ENCODE results near the gene RAE1.
"Not testable (repeated sequence)": the region's sequence is repeated elsewhere in the genome, so short reads cannot be mapped to it uniquely, and the experiment has no call there.

RAE1 gene

DNA sequence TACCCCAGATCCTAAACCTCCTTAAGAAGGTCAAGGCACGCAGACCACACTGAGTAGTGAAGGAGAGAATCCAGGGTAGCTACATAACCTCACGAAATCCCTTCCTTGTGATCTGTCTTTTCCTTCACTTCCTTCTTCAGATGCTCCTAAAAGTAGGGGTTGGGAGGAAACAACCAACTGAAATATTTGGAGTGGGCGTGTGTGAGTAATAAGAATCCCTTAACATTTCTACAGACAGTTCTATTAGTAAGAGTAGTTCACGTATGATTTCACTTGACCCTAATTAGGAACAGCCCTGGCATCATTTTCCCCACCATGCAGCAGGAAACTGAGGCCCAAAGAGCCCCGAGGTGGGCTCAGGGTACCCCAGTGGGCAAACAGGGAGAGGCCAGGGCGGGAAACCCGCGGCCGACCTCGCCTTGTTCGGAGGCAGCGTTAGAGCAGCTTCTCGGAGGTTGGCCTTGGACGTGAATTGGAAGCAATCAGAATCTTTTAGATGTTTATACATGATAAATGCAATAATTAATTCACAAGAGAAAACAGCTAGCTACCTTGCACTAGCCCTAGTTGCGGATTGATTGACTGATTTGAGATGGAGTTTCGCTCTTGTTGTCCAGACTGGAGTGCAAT, 859 bp upstream of the RAE1 start:
- TF ChIP-seq, protein P1, sequence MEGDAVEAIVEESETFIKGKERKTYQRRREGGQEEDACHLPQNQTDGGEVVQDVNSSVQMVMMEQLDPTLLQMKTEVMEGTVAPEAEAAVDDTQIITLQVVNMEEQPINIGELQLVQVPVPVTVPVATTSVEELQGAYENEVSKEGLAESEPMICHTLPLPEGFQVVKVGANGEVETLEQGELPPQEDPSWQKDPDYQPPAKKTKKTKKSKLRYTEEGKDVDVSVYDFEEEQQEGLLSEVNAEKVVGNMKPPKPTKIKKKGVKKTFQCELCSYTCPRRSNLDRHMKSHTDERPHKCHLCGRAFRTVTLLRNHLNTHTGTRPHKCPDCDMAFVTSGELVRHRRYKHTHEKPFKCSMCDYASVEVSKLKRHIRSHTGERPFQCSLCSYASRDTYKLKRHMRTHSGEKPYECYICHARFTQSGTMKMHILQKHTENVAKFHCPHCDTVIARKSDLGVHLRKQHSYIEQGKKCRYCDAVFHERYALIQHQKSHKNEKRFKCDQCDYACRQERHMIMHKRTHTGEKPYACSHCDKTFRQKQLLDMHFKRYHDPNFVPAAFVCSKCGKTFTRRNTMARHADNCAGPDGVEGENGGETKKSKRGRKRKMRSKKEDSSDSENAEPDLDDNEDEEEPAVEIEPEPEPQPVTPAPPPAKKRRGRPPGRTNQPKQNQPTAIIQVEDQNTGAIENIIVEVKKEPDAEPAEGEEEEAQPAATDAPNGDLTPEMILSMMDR (IDR thresholded peaks at IDR 0.05; ENCODE audit: control insufficient read depth, insufficient read depth, low read depth, low read length, missing control alignments) = no peak
- DNase-seq (ENCODE audit: low read depth) = peak; percentile 18
- H3K4me3 ChIP-seq (ENCODE audit: control insufficient read depth, low read depth, low read length) = no peak overlapping the region

DNA sequence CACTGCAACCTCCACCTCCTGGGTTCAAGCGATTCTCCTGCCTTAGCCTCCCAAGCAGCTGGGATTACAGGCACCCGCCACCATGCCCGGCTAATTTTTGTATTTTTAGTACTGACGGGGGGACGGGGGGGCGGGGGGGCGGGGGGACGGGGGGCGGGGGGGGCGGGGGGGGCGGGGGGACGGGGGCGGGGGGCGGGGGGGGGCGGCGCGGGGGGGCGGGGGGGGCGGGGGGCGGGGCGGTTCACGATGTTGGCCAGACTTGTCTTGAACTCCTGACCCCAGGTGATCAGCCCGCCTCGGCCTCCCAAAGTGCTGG, 371 bp upstream of the RAE1 start:
- H3K4me3 ChIP-seq (ENCODE audit: control insufficient read depth, low read depth, low read length) = peak overlapping the region; percentile 67

DNA sequence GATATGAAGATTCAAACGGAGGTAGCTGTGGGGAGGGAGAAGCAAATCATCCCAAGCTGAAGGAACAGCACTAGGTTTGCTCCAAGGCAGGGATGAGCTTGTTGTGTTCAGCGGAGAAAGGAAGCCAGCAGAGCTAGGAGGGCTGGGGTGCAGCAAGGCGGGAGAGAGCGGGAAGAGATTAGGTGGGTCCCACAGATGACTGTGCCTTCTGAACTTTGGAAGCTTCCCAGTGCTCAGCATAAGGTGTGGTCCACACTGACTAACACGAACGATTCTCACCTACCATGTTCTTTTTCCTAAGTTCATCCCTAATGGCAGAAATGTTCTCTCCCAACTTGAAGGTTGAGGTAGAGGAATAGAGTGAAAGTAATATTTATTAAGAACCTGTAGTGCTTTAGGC, 1.2 kb downstream of the RAE1 start:
- TF ChIP-seq, protein P1 (IDR thresholded peaks at IDR 0.05; ENCODE audit: control insufficient read depth, insufficient read depth, low read depth, low read length, missing control alignments) = no peak
- peak overlapping the region; percentile 67 for H3K4me3 ChIP-seq (ENCODE audit: control insufficient read depth, low read depth, low read length)
- no peak for DNase-seq (ENCODE audit: low read depth)

More for the DNA sequence above, 371 bp upstream of the RAE1 start:
- DNase-seq (ENCODE audit: low read depth) = not testable (repeated sequence)

DNA sequence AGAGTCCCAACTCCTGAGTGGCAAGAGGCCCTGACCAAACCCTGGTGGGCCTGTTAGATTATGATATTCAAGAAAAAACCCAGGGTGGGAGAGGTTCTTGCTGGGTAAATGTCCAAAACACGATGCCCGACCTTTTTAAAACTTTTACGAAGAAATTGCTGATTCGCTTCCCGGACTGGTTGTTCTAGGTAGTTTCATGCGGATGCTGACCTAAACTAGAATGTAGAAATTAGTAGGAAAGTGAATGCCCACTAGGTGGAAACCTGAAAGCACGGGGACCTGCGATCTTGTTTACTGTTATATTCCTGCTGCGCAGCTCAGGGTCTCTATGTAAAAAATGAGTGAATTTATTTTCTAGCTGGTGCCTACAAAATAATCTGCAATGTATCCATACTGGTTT, 2.3 kb downstream of the RAE1 start:
- H3K4me3 ChIP-seq (ENCODE audit: control insufficient read depth, low read depth, low read length) = no peak overlapping the region
- TF ChIP-seq, protein P1 (IDR thresholded peaks at IDR 0.05; ENCODE audit: control insufficient read depth, insufficient read depth, low read depth, low read length, missing control alignments) = no peak
- DNase-seq (ENCODE audit: low read depth) = no peak

DNA sequence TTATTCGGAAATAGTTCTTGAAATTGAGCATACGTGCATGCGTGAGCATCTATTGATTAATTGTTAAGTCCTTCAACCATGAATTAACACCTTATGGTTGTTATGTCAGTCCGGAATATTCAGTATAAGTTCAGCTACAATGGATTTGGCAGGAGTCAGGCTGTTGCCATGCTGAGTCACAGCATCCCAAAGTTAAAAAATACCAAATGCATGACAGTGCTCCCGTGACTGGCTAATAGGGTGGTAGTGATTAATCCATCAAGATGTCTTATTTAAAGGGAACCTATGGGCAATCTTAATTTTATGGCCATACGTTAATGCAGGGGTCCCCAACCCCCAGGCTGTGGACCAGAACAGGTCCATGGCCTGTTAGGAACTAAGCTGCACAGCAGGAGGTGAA, 10.5 kb downstream of the RAE1 start:
- peak; percentile 41 for DNase-seq (ENCODE audit: low read depth)
- TF ChIP-seq, protein P1 (IDR thresholded peaks at IDR 0.05; ENCODE audit: control insufficient read depth, insufficient read depth, low read depth, low read length, missing control alignments) = no peak
- H3K4me3 ChIP-seq (ENCODE audit: control insufficient read depth, low read depth, low read length) = no peak overlapping the region

DNA sequence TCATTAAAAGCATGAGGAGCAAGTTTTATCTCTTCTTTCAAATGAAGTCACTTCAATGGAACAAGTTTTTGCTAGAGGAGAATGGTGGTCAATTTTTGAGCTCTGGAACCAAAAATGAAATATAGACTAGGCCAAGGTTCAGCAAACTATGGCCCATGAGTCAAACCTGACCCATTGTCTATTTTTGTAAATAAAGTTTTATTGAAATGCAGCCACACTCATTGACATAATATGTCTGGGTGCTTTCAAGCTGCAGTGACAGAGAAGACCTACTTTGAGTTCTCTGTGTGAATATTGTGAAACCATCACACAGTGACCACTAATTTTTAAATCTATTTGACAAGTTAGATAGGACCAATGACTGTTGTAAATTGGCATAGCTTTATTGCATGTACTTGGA, 13.4 kb downstream of the RAE1 start:
- DNase-seq (ENCODE audit: low read depth) = no peak
- TF ChIP-seq, protein P1 (IDR thresholded peaks at IDR 0.05; ENCODE audit: control insufficient read depth, insufficient read depth, low read depth, low read length, missing control alignments) = no peak
- no peak overlapping the region for H3K4me3 ChIP-seq (ENCODE audit: control insufficient read depth, low read depth, low read length)

DNA sequence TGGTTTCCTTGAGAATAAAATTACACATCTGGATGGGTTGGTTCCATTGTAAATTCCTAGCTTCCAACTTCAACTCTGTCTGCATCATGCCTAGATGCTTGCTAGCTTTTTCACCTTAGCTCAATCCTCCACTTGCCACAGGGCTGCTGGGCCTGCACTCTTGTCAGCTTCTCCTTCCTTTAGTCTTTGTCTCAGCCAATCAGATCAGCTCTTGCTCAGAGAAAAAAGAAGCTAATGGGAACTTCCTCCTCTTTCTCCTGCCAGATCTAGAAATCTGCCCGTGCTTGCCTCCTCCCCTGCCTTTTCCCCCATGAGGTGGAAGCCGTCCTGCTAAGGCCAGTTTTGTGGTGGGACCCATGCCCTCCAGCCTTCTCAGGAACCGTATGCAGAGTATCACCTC, 18.5 kb downstream of the RAE1 start:
- TF ChIP-seq, protein P1 (IDR thresholded peaks at IDR 0.05; ENCODE audit: control insufficient read depth, insufficient read depth, low read depth, low read length, missing control alignments) = no peak
- no peak for DNase-seq (ENCODE audit: low read depth)
- no peak overlapping the region for H3K4me3 ChIP-seq (ENCODE audit: control insufficient read depth, low read depth, low read length)
